ENCODE data around the gene HDAC9.

GRCh38 chr7:18831419-18831818 lies 335.9 kb downstream of the HDAC9 start:
- TF ChIP-seq ZC3H10 (CRISPR knock-in tag; IDR thresholded peaks at IDR 0.05) (no peak), PATZ1 (CRISPR knock-in tag; IDR thresholded peaks at IDR 0.05; ENCODE audit: borderline replicate concordance) (no peak), ZFP30 (CRISPR knock-in tag; IDR thresholded peaks at IDR 0.05) (no peak), ZFP3 (CRISPR knock-in tag; IDR thresholded peaks at IDR 0.05) (no peak), OSR1 (CRISPR knock-in tag; IDR thresholded peaks at IDR 0.05) (no peak), GLIS3 (CRISPR knock-in tag; IDR thresholded peaks at IDR 0.05) (no peak), ARNTL (CRISPR knock-in tag; IDR thresholded peaks at IDR 0.05; ENCODE audit: borderline replicate concordance, low read depth) (no peak)

All from SK-N-SH treated with all-trans-retinoic acid at 6 μM for 48 hours (cell line).